Keratinocyte (primary cell): ENCODE data around the gene GLCE. TPM values are rescaled to one million over a fixed set of nuclear protein-coding genes. Genes with fewer than 3 reads are reported as not detected.

Experiments
- DNase-seq: peaks from one replicate; pipeline ENCODE4 v3.0.0-alpha.2; 2011; ENCODE audit warnings: low read depth, missing footprints, low spot score
- FAIRE-seq: peaks from 2 replicates; lab custom pipeline; 2011; peaks lifted over from hg19 to GRCh38; lab: Jason Lieb, UNC
- H2AFZ ChIP-seq: 2 replicates; pipeline ENCODE4 v1.6.0; 2012; ENCODE audit warnings: low read length, control low read depth, inconsistent platforms; ENCODE audit not compliant: control insufficient read depth
- H3K27ac ChIP-seq: 2 replicates; pipeline ENCODE4 v1.5.1; 2011; ENCODE audit warnings: low read length; ENCODE audit not compliant: control insufficient read depth, insufficient read depth
- H3K27me3 ChIP-seq: 3 replicates; pipeline ENCODE4 v1.6.0; 2011; ENCODE audit warnings: low read length; ENCODE audit not compliant: control insufficient read depth, insufficient read depth; ENCODE audit errors: extremely low read depth
- H3K36me3 ChIP-seq, 2 experiments: 2 replicates in 1 of 2; 3 replicates in 1 of 2; pipeline ENCODE4 v1.5.1; 2011; ENCODE audit warnings: low read length in 2 of 2, mild to moderate bottlenecking in 1 of 2; ENCODE audit not compliant: control insufficient read depth in 2 of 2, insufficient read depth in 2 of 2; ENCODE audit errors: extremely low read depth in 1 of 2
- H3K4me1 ChIP-seq: 3 replicates; pipeline ENCODE4 v1.5.1; 2011; ENCODE audit warnings: low read length; ENCODE audit not compliant: control insufficient read depth, insufficient read depth; ENCODE audit errors: extremely low read depth
- H3K4me2 ChIP-seq: 3 replicates; pipeline ENCODE4 v1.6.0; 2011; ENCODE audit warnings: low read depth, low read length; ENCODE audit not compliant: control insufficient read depth, insufficient read depth; ENCODE audit errors: extremely low read depth
- H3K4me3 ChIP-seq, 3 experiments: fragments of 200-600 bp in 1 of 3; sonication (generic) in 1 of 3; 2 replicates in 2 of 3; 3 replicates in 1 of 3; pipeline ENCODE4 v1.5.1; 2011 to 2016; ENCODE audit warnings: low read length in 3 of 3, mild to moderate bottlenecking in 3 of 3, control low read depth in 2 of 3, inconsistent platforms in 1 of 3, low read depth in 1 of 3, mixed read lengths in 1 of 3, mixed run types in 1 of 3, moderate library complexity in 1 of 3; ENCODE audit not compliant: control insufficient read depth in 2 of 3, insufficient read depth in 2 of 3; ENCODE audit errors: extremely low read depth in 1 of 3
- H3K79me2 ChIP-seq: 2 replicates; pipeline ENCODE4 v1.6.0; 2012; ENCODE audit warnings: low read length; ENCODE audit not compliant: control insufficient read depth, insufficient read depth
- H3K9ac ChIP-seq: 3 replicates; pipeline ENCODE4 v1.6.0; 2011; ENCODE audit warnings: low read length; ENCODE audit not compliant: control insufficient read depth, insufficient read depth; ENCODE audit errors: extremely low read depth
- H3K9me1 ChIP-seq: 3 replicates; pipeline ENCODE4 v1.6.0; 2011; ENCODE audit warnings: low read length; ENCODE audit not compliant: control insufficient read depth, insufficient read depth; ENCODE audit errors: extremely low read depth
- H3K9me3 ChIP-seq: 2 replicates; pipeline ENCODE4 v1.5.1; 2012; ENCODE audit warnings: low read depth, low read length; ENCODE audit not compliant: control insufficient read depth
- H4K20me1 ChIP-seq: 3 replicates; pipeline ENCODE4 v1.6.0; 2011; ENCODE audit warnings: low read length; ENCODE audit not compliant: control insufficient read depth, insufficient read depth; ENCODE audit errors: extremely low read depth
- CTCF ChIP-seq, 3 experiments: IDR thresholded peaks in 1 of 3; conservative IDR thresholded peaks in 1 of 3; optimal IDR thresholded peaks in 1 of 3; 2 replicates in 2 of 3; 3 replicates in 1 of 3; pipeline versions ENCODE3 to v1.5.1; 2011; ENCODE audit warnings: low read length in 3 of 3, mild to moderate bottlenecking in 3 of 3, moderate library complexity in 2 of 3, control low read depth in 1 of 3, inconsistent platforms in 1 of 3; ENCODE audit not compliant: insufficient read depth in 2 of 3; ENCODE audit errors: extremely low read depth in 1 of 3
- EZH2 ChIP-seq: IDR thresholded peaks from one replicate; pipeline ENCODE4 v1.6.1; 2012; ENCODE audit warnings: inconsistent platforms, mild to moderate bottlenecking, low read length, moderate library complexity
- dilution Hi-C: fragments of 300-500 bp; cut with MboI; formaldehyde crosslinking; loops from one replicate; pipeline ENCODE4 v1.7.0; 2020; ENCODE audit warnings: low sequenced_read_pairs; ENCODE audit not compliant: extremely low pct_ligation_motif_present
- polyA plus RNA-seq, 5 experiments: library from polyadenylated mRNA; depleted of rRNA in 3 of 5; stranded (reverse) in 3 of 5; stranded (forward) in 1 of 5; unstranded in 1 of 5; fragments of >200 nt; gene quantifications; 1 replicate in 1 of 5; 2 replicates in 3 of 5; 3 replicates in 1 of 5; pipeline versions ENCODE4 v1.2.1 to v1.2.3, GENCODE V29; 2011 to 2012; ENCODE audit warnings: missing spikeins in 2 of 5, low read depth in 1 of 5, low replicate concordance in 1 of 5

The GLCE gene
- polyA plus RNA-seq, 1 donor (not counting 4 experiments of a cell fraction or from before 2014, with no cell fraction given) = 16.3 TPM

GRCh38 chr15:69223083-69223813 lies 62.8 kb downstream of the GLCE start:
- no peak for FAIRE-seq
- Histone ChIP-seq H3K9ac (no peak overlapping the region), H3K27me3 (no peaks in the 10 kb centered on the region), H3K9me3 (no peaks in the 10 kb centered on the region), H3K4me2 (no peak overlapping the region), H3K4me3 (no peak overlapping the region), H3K9me1 (no peaks in the 10 kb centered on the region), H3K27ac (no peak overlapping the region), H4K20me1 (no peaks in the 10 kb centered on the region), H2AFZ (no peak overlapping the region), H3K79me2 (no peaks in the 10 kb centered on the region), H3K4me1 (no peaks in the 10 kb centered on the region), H3K36me3 (no peaks in the 10 kb centered on the region)
- TF ChIP-seq EZH2 = no peak
- TF ChIP-seq CTCF (optimal IDR thresholded peaks at IDR 0.05 in 1 of 3, IDR thresholded peaks at IDR 0.05 in 1 of 3, conservative IDR thresholded peaks at IDR 0.05 in 1 of 3; ENCODE audit: extremely low read depth in 1 of 3, insufficient read depth in 2 of 3, low read length in 3 of 3) = no peak
- dilution Hi-C loops = no loop called here
- DNase-seq = no peak

DNA sequence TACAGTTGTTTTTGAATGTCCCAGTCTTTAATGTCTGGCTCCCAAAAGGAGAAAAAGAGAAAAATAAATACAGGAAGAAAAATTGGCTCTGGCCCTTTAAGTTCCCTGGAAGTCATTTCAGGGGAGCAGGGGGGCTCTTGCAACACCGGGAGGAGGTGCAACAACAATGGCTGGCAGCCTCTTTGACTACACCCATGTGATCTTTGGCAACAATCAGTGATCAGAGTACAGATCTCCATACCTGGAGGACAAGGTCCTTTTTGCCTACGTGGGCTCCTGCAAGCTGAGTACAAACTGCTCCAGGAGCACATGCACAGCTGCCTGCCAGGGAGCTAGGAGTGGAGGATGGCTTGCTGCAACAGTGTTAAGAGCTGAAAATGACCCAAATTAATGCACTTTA lies 63.9 kb downstream of the GLCE start:
- dilution Hi-C loops = no loop called here

More for the DNA sequence above, 63.9 kb downstream of the GLCE start:
- H4K20me1 ChIP-seq = no peaks in the 10 kb centered on the region
- H3K9me3 ChIP-seq = no peaks in the 10 kb centered on the region
- TF ChIP-seq EZH2 = no peak
- TF ChIP-seq CTCF (optimal IDR thresholded peaks at IDR 0.05 in 1 of 3, IDR thresholded peaks at IDR 0.05 in 1 of 3, conservative IDR thresholded peaks at IDR 0.05 in 1 of 3; ENCODE audit: extremely low read depth in 1 of 3, insufficient read depth in 2 of 3, low read length in 3 of 3) = no peak
- no peaks in the 10 kb centered on the region for H3K9me1 ChIP-seq
- no peak overlapping the region for H2AFZ ChIP-seq
- H3K4me1 ChIP-seq = no peaks in the 10 kb centered on the region
- no peak overlapping the region for H3K27ac ChIP-seq
- H3K4me2 ChIP-seq = no peak overlapping the region
- no peak overlapping the region for H3K9ac ChIP-seq
- no peaks in the 10 kb centered on the region for H3K36me3 ChIP-seq
- H3K27me3 ChIP-seq = no peaks in the 10 kb centered on the region
- H3K79me2 ChIP-seq = no peaks in the 10 kb centered on the region
- FAIRE-seq (no peak), DNase-seq (no peak)
- H3K4me3 ChIP-seq = no peak overlapping the region
